Measurements from ENCODE around the gene MCUB. TPM values are rescaled to one million over a fixed set of nuclear protein-coding genes. Genes with fewer than 3 reads are reported as not detected.

The MCUB gene
- total and polyA plus RNA-seq, 5 donors from 2014 or later, result 96.3 to 208 (median 191) TPM

DNA sequence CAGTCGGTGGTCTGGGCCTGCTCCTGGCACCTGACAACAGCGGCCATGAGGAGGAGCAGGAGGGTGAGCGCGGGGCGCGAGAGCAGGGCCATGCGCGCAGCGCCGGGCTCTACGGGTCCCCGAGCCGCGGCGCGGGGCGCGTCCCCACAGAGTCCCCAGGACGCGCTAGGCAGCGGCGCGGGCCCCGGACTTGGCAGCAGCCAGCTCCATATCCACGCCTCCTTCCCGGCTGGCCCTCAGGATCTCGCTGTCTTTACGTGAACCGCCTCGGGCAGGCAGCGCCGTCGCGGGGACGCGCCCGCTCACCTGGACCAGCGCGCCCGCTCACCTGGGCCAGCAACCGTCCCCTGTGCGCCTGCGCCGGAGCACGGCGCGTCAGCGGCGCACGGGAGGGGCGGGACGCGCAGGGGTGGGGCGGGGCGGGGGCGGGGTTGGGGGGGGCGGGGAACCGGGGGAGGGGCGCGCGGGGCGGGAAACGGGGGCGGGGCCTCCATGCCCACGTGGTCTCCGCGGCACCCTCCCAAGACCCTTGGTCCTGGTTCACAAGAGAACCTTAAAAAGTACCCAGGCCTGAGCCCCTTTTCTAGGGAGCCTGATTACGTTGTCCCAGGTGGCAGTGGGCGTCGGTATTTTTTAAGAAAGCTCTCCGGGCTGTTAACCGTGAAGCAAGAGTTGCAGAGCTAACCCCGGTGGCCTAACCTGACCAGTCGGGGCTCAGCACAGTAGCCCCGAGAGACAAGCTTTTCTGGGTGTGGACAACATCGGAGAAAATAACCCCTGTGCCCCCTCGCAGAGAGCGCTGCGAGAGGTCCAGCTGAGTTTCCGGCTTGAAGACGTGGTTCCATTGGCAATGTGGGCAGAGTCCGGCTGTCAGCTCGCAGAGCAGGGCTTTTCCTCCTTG is 169.9 kb downstream of the MCUB start, which contains the start of gene PLA2G12A:
TSS of gene PLA2G12A (minus strand) at position 353 of the 901 bp plus-strand sequence. CDS start at position 92, 261 bp downstream.
- Histone ChIP-seq H3K27me3 (ENCODE audit: control insufficient read depth, insufficient read depth, low read length) (peaks cover 2% of the 10 kb centered on the region), H3K9me3 (ENCODE audit: control insufficient read depth in 2 of 2, low read length in 2 of 2) (no peaks in the 10 kb centered on the region), H3K36me3 (ENCODE audit: control insufficient read depth, insufficient read depth, low read length) (no peaks in the 10 kb centered on the region), H3K4me3 (ENCODE audit: low read depth, low read length) (peak within 1 kb of the TSS; percentile 87), H3K4me1 (ENCODE audit: control insufficient read depth, insufficient read depth, low read length, poor library complexity, severe bottlenecking) (peaks cover 19% of the 10 kb centered on the region), H3K27ac (ENCODE audit: insufficient read depth, low read length, poor library complexity, severe bottlenecking) (peak within 1 kb of the TSS; percentile 68)
- H3K9me3 Mint-ChIP-seq, result no peaks in the 10 kb centered on the region
- ATAC-seq (ENCODE audit: low read depth in 2 of 2) (peak; percentile 83 to 87), DNase-seq (peak; percentile 76 to 86 (median 83))
- H3K4me1 Mint-ChIP-seq, result peaks cover 9 to 35% (median 15%) of the 10 kb centered on the region in 4 donors
- peaks cover 9% of the 10 kb centered on the region for H3K27me3 Mint-ChIP-seq
- H3K4me3 Mint-ChIP-seq, result peak within 1 kb of the TSS; percentile 91 to 94 (median 92)
- H3K36me3 Mint-ChIP-seq, result peaks cover 19% of the 10 kb centered on the region
- peak within 1 kb of the TSS; percentile 68 to 93 (median 90) for H3K27ac Mint-ChIP-seq

- peaks cover 2% of the 10 kb centered on the region for H3K27me3 ChIP-seq (ENCODE audit: control insufficient read depth, insufficient read depth, low read length)
- peak overlapping the region; percentile 87 for H3K4me3 ChIP-seq (ENCODE audit: low read depth, low read length)
- H3K9me3 ChIP-seq (ENCODE audit: control insufficient read depth in 2 of 2, low read length in 2 of 2), result no peaks in the 10 kb centered on the region
- no peaks in the 10 kb centered on the region for H3K9me3 Mint-ChIP-seq
- peaks cover 15% of the 10 kb centered on the region for H3K27me3 Mint-ChIP-seq
- H3K4me1 Mint-ChIP-seq, result peaks cover 9 to 32% (median 15%) of the 10 kb centered on the region in 4 donors
- DNase-seq, result no peak
- H3K36me3 ChIP-seq (ENCODE audit: control insufficient read depth, insufficient read depth, low read length), result no peaks in the 10 kb centered on the region
- ATAC-seq (ENCODE audit: low read depth in 2 of 2), result no peak
- H3K4me1 ChIP-seq (ENCODE audit: control insufficient read depth, insufficient read depth, low read length, poor library complexity, severe bottlenecking), result peaks cover 19% of the 10 kb centered on the region
- H3K36me3 Mint-ChIP-seq, result peaks cover 16% of the 10 kb centered on the region
- peak overlapping the region; percentile 51 for H3K27ac ChIP-seq (ENCODE audit: insufficient read depth, low read length, poor library complexity, severe bottlenecking)
- peak overlapping the region; percentile 62 to 93 (median 90) for H3K27ac Mint-ChIP-seq
- peak overlapping the region; percentile 87 to 93 (median 90) for H3K4me3 Mint-ChIP-seq
These were observed 170.8 kb downstream of the MCUB start for GRCh38 chr4:109730619-109731545.

- Mint-ChIP-seq H3K4me3 (no peak overlapping the region), H3K36me3 (no peaks in the 10 kb centered on the region), H3K27ac (no peak overlapping the region), H3K9me3 (no peaks in the 10 kb centered on the region), H3K4me1 (peaks cover 5 to 14% (median 10%) of the 10 kb centered on the region in 4 donors), H3K27me3 (peaks cover 35% of the 10 kb centered on the region)
- no peaks in the 10 kb centered on the region for H3K9me3 ChIP-seq (ENCODE audit: control insufficient read depth in 2 of 2, low read length in 2 of 2)
- DNase-seq, result no peak
- H3K4me3 ChIP-seq (ENCODE audit: low read depth, low read length), result no peak overlapping the region
- no peaks in the 10 kb centered on the region for H3K36me3 ChIP-seq (ENCODE audit: control insufficient read depth, insufficient read depth, low read length)
- peaks cover 2% of the 10 kb centered on the region for H3K27me3 ChIP-seq (ENCODE audit: control insufficient read depth, insufficient read depth, low read length)
- no peak for ATAC-seq (ENCODE audit: low read depth in 2 of 2)
- H3K4me1 ChIP-seq (ENCODE audit: control insufficient read depth, insufficient read depth, low read length, poor library complexity, severe bottlenecking), result peaks cover 15% of the 10 kb centered on the region
- no peak overlapping the region for H3K27ac ChIP-seq (ENCODE audit: insufficient read depth, low read length, poor library complexity, severe bottlenecking)
These were observed 173.7 kb downstream of the MCUB start for GRCh38 chr4:109733728-109734127.

GRCh38 chr4:109735566-109736365 is 175.7 kb downstream of the MCUB start:
- peaks cover 44% of the 10 kb centered on the region for H3K27me3 Mint-ChIP-seq
- peaks cover 4% of the 10 kb centered on the region for H3K36me3 Mint-ChIP-seq
- no peak overlapping the region for H3K27ac Mint-ChIP-seq
- H3K36me3 ChIP-seq (ENCODE audit: control insufficient read depth, insufficient read depth, low read length), result no peaks in the 10 kb centered on the region
- H3K9me3 ChIP-seq (ENCODE audit: control insufficient read depth in 2 of 2, low read length in 2 of 2), result no peaks in the 10 kb centered on the region
- DNase-seq (no peak), ATAC-seq (ENCODE audit: low read depth in 2 of 2) (no peak)
- no peaks in the 10 kb centered on the region for H3K4me1 ChIP-seq (ENCODE audit: control insufficient read depth, insufficient read depth, low read length, poor library complexity, severe bottlenecking)
- no peak overlapping the region for H3K4me3 ChIP-seq (ENCODE audit: low read depth, low read length)
- no peaks in the 10 kb centered on the region for H3K4me1 Mint-ChIP-seq
- peaks cover 2% of the 10 kb centered on the region for H3K27me3 ChIP-seq (ENCODE audit: control insufficient read depth, insufficient read depth, low read length)
- H3K27ac ChIP-seq (ENCODE audit: insufficient read depth, low read length, poor library complexity, severe bottlenecking), result no peak overlapping the region
- peaks cover 0 to 1% (median 0%) of the 10 kb centered on the region in 7 donors for H3K9me3 Mint-ChIP-seq
- no peak overlapping the region for H3K4me3 Mint-ChIP-seq

Other genes with a start within 250 kb of the MCUB start
- gene SEC24B, start 126.4 kb upstream of the MCUB start, total RNA-seq, result 42.7 TPM
- gene SEC24B, start 126.4 kb upstream of the MCUB start, polyA plus RNA-seq, result 10 to 100 TPM; 11.3 to 18.5 (median 16.5) TPM
- 21.9 TPM for gene CASP6, start 143.2 kb downstream of the MCUB start, total RNA-seq
- gene CASP6, start 143.2 kb downstream of the MCUB start, polyA plus RNA-seq, result 10 to 100 TPM; 64.5 to 88.4 (median 72.7) TPM
- 13.3 TPM for gene PLA2G12A, start 169.8 kb downstream of the MCUB start, total RNA-seq
- 10 to 100 TPM; 36.3 to 48.4 (median 43.2) TPM for gene PLA2G12A, start 169.8 kb downstream of the MCUB start, polyA plus RNA-seq
- not detected for gene CFI, start 241.8 kb downstream of the MCUB start, total RNA-seq
- not detected for gene CFI, start 241.8 kb downstream of the MCUB start, polyA plus RNA-seq